K562 (cell line): ENCODE measurements around the gene MROH8. TPM values are rescaled to one million over a fixed set of nuclear protein-coding genes. Genes with fewer than 3 reads are reported as not detected.

Experiments used
- CREM ChIP-seq: IDR thresholded peaks from 2 replicates; pipeline ENCODE4 v1.6.1; 2014; ENCODE audit warnings: antibody characterized with exemption, low read depth
- PPARD ChIP-seq: fragments of 250-450 bp; sonication (Bioruptor Pico); IDR thresholded peaks from 2 replicates; pipeline ENCODE4 v1.8.0; 2022; ENCODE audit warnings: inconsistent platforms, mild to moderate bottlenecking, moderate library complexity
- SMARCB1 ChIP-seq: IDR thresholded peaks from 2 replicates; pipeline ENCODE4 v1.6.1; 2011; ENCODE audit warnings: improper control_type of control experiment, low read depth; ENCODE audit not compliant: insufficient read length
- SRSF9 ChIP-seq: fragments of 200-400 bp; formaldehyde crosslinking; IDR thresholded peaks from 2 replicates; pipeline ENCODE4 v1.6.1; 2017; ENCODE audit warnings: low read depth, low read length, borderline replicate concordance
- TEAD4 ChIP-seq, 2 experiments: sonication (generic) in 1 of 2; formaldehyde crosslinking in 1 of 2; IDR thresholded peaks; 2 replicates each; pipeline versions ENCODE4 v1.6.1 to v1.8.0; 2012 to 2022; ENCODE audit warnings: borderline replicate concordance in 1 of 2, inconsistent platforms in 1 of 2, low read length in 1 of 2, mild to moderate bottlenecking in 1 of 2, missing genetic modification reagents in 1 of 2
- TFAM ChIP-seq: fragments of 250-450 bp; sonication (Bioruptor Pico); conservative IDR thresholded peaks from 2 replicates; pipeline ENCODE4 v1.5.0; 2021; ENCODE audit warnings: mild to moderate bottlenecking, moderate library complexity
- ZKSCAN8 ChIP-seq: fragments of 200-800 bp; sonication (Bioruptor generic); IDR thresholded peaks from 2 replicates; pipeline ENCODE4 v1.6.1; 2016; ENCODE audit warnings: missing genetic modification characterization, missing compliant biosample characterization
- ZNF584 ChIP-seq: fragments of 200-800 bp; sonication (Bioruptor generic); IDR thresholded peaks from 2 replicates; pipeline ENCODE4 v1.6.1; 2016; ENCODE audit warnings: low read depth, mild to moderate bottlenecking, missing genetic modification characterization, missing compliant biosample characterization
- ZNF764 ChIP-seq: fragments of 250-450 bp; sonication (Bioruptor Pico); IDR thresholded peaks from 2 replicates; pipeline ENCODE4 v1.4.0; 2020; ENCODE audit warnings: low read depth, mild to moderate bottlenecking, moderate library complexity
- polyA plus RNA-seq, 8 experiments: library from polyadenylated mRNA; depleted of rRNA in 4 of 8; stranded (reverse) in 5 of 8; unstranded in 3 of 8; fragments of >200 nt; fragmentation: Nextera tagmentation in 2 of 8; fragmentation: Illumina TruSeq in 1 of 8; extraction: Ambion mirVana in 2 of 8; extraction: Trizol in 1 of 8; gene quantifications; 2 replicates each; pipeline versions ENCODE4 v1.2.1 to v1.2.3, GENCODE V29; 2011 to 2014; ENCODE audit warnings: inconsistent platforms in 1 of 8, missing spikeins in 1 of 8
- total RNA-seq, 7 experiments: library from RNA; depleted of rRNA in 6 of 7; stranded (reverse); fragments of >200 nt in 6 of 7; fragmentation: Illumina TruSeq in 2 of 7; extraction: Trizol in 2 of 7; gene quantifications; 2 replicates each; pipeline versions ENCODE4 v1.2.1 to v1.2.3, GENCODE V29; 2011 to 2021; ENCODE audit warnings: low replicate concordance in 1 of 7
- TF ChIP-seq, protein P1 (sequence below): fragments of 250-450 bp; sonication (Bioruptor Pico); IDR thresholded peaks from 2 replicates; pipeline ENCODE4 v1.4.0; 2020; ENCODE audit warnings: mild to moderate bottlenecking
- TF ChIP-seq, protein P2 (sequence below): fragments of 450-650 bp; IDR thresholded peaks from 2 replicates; pipeline ENCODE4 v1.6.1; 2016; ENCODE audit warnings: mild to moderate bottlenecking, moderate library complexity

The MROH8 gene
- total and polyA plus RNA-seq, 9 of the 15 experiments (the other 6 are each of a cell fraction or from before 2014, with no cell fraction given), result 0.21 to 1.5 (median 0.78) TPM

- TF ChIP-seq, protein P1, sequence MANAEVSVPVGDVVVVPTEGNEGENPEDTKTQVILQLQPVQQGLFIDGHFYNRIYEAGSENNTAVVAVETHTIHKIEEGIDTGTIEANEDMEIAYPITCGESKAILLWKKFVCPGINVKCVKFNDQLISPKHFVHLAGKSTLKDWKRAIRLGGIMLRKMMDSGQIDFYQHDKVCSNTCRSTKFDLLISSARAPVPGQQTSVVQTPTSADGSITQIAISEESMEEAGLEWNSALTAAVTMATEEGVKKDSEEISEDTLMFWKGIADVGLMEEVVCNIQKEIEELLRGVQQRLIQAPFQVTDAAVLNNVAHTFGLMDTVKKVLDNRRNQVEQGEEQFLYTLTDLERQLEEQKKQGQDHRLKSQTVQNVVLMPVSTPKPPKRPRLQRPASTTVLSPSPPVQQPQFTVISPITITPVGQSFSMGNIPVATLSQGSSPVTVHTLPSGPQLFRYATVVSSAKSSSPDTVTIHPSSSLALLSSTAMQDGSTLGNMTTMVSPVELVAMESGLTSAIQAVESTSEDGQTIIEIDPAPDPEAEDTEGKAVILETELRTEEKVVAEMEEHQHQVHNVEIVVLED (CRISPR knock-in tag), result no peak
- TF ChIP-seq ZNF584 (CRISPR knock-in tag) (0 out of 2 replicates have a peak, but pooled peaks have one; percentile 68), TEAD4 (IDR thresholded peaks at IDR 0.05; ENCODE audit: low read length) (peak; percentile 99), TEAD4 (CRISPR knock-in tag; IDR thresholded peaks at IDR 0.05; ENCODE audit: borderline replicate concordance) (no peak), ZNF764 (CRISPR knock-in tag) (no peak), PPARD (CRISPR knock-in tag) (no peak), TFAM (CRISPR knock-in tag) (no peak), ZKSCAN8 (CRISPR knock-in tag) (no peak), SMARCB1 (no peak), CREM (peak; percentile 61), SRSF9 (no peak)
- TF ChIP-seq, protein P2, sequence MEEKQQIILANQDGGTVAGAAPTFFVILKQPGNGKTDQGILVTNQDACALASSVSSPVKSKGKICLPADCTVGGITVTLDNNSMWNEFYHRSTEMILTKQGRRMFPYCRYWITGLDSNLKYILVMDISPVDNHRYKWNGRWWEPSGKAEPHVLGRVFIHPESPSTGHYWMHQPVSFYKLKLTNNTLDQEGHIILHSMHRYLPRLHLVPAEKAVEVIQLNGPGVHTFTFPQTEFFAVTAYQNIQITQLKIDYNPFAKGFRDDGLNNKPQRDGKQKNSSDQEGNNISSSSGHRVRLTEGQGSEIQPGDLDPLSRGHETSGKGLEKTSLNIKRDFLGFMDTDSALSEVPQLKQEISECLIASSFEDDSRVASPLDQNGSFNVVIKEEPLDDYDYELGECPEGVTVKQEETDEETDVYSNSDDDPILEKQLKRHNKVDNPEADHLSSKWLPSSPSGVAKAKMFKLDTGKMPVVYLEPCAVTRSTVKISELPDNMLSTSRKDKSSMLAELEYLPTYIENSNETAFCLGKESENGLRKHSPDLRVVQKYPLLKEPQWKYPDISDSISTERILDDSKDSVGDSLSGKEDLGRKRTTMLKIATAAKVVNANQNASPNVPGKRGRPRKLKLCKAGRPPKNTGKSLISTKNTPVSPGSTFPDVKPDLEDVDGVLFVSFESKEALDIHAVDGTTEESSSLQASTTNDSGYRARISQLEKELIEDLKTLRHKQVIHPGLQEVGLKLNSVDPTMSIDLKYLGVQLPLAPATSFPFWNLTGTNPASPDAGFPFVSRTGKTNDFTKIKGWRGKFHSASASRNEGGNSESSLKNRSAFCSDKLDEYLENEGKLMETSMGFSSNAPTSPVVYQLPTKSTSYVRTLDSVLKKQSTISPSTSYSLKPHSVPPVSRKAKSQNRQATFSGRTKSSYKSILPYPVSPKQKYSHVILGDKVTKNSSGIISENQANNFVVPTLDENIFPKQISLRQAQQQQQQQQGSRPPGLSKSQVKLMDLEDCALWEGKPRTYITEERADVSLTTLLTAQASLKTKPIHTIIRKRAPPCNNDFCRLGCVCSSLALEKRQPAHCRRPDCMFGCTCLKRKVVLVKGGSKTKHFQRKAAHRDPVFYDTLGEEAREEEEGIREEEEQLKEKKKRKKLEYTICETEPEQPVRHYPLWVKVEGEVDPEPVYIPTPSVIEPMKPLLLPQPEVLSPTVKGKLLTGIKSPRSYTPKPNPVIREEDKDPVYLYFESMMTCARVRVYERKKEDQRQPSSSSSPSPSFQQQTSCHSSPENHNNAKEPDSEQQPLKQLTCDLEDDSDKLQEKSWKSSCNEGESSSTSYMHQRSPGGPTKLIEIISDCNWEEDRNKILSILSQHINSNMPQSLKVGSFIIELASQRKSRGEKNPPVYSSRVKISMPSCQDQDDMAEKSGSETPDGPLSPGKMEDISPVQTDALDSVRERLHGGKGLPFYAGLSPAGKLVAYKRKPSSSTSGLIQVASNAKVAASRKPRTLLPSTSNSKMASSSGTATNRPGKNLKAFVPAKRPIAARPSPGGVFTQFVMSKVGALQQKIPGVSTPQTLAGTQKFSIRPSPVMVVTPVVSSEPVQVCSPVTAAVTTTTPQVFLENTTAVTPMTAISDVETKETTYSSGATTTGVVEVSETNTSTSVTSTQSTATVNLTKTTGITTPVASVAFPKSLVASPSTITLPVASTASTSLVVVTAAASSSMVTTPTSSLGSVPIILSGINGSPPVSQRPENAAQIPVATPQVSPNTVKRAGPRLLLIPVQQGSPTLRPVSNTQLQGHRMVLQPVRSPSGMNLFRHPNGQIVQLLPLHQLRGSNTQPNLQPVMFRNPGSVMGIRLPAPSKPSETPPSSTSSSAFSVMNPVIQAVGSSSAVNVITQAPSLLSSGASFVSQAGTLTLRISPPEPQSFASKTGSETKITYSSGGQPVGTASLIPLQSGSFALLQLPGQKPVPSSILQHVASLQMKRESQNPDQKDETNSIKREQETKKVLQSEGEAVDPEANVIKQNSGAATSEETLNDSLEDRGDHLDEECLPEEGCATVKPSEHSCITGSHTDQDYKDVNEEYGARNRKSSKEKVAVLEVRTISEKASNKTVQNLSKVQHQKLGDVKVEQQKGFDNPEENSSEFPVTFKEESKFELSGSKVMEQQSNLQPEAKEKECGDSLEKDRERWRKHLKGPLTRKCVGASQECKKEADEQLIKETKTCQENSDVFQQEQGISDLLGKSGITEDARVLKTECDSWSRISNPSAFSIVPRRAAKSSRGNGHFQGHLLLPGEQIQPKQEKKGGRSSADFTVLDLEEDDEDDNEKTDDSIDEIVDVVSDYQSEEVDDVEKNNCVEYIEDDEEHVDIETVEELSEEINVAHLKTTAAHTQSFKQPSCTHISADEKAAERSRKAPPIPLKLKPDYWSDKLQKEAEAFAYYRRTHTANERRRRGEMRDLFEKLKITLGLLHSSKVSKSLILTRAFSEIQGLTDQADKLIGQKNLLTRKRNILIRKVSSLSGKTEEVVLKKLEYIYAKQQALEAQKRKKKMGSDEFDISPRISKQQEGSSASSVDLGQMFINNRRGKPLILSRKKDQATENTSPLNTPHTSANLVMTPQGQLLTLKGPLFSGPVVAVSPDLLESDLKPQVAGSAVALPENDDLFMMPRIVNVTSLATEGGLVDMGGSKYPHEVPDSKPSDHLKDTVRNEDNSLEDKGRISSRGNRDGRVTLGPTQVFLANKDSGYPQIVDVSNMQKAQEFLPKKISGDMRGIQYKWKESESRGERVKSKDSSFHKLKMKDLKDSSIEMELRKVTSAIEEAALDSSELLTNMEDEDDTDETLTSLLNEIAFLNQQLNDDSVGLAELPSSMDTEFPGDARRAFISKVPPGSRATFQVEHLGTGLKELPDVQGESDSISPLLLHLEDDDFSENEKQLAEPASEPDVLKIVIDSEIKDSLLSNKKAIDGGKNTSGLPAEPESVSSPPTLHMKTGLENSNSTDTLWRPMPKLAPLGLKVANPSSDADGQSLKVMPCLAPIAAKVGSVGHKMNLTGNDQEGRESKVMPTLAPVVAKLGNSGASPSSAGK, result no peak; the same call in 1 of the 2 replicates
Observed at GRCh38 chr20:37154684-37155298, 24.6 kb downstream of the MROH8 start (continued).
